GM18909 (cell line): ENCODE results near the gene GKAP1.
"Not testable (repeated sequence)": the region's sequence is repeated elsewhere in the genome, so short reads cannot be mapped to it uniquely, and the experiment has no call there.

Experiments used
- ATAC-seq: cut with Tn5 transposase; IDR thresholded peaks from one replicate; pipeline ENCODE4 v1.9.1; 2021; ENCODE audit warnings: mild to moderate bottlenecking; ENCODE audit not compliant: unreplicated experiment, poor library complexity

GKAP1 gene

DNA sequence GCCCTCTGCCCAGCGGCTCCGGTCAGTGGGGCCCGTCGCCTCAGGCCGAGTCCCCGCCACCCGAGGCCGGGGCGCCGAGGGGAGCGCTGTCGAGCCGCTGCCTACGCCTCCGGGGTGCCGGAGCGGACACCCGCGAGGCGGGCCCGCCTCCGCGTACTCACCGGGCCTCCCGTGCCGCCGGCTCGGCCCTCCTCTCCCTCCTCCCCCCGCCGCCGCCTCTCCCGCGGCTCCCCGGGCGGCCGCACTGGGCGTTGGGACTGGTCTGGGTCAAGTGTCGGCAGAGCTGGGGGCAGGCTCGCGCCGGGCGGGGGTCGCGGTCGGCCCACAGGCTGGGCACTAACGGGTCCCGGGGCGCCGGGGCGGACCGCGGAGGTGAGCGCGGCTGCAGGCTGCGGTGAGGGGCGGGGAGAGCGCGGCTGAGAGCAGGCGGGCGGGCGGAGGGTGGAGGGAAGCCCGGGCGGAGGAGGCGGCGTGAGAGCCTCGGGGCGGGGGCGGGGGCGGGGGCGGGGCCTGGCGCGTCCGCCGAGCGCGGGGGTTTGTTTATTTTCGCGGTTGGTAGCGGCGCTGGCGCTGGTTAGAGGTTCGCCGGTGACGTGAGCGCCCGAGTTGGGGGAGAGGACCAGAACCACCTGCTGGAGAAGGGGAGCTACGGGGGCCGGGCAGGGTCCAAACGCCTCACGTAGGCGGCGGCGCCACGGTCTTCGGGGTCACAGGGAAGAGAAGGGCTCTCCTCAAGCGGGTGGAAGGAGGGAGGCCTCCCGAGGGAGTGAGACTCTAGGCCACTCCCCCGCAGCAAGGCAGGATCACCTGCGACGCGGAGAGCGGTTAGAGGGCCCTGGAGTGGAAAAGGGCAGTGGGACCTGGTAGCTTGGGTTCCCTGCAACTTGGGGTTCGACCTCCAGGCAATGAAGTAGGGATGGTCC is at the start of gene GKAP1:
Gene GKAP1, minus strand, starts transcription at position 414 of the 923 bp plus-strand sequence. CDS start 11,252 bp downstream, outside the sequence.
- ATAC-seq, result peak; percentile 82

GRCh38 chr9:83849895-83850294 is 32.3 kb upstream of the GKAP1 start:
- ATAC-seq, result not testable (repeated sequence)

DNA sequence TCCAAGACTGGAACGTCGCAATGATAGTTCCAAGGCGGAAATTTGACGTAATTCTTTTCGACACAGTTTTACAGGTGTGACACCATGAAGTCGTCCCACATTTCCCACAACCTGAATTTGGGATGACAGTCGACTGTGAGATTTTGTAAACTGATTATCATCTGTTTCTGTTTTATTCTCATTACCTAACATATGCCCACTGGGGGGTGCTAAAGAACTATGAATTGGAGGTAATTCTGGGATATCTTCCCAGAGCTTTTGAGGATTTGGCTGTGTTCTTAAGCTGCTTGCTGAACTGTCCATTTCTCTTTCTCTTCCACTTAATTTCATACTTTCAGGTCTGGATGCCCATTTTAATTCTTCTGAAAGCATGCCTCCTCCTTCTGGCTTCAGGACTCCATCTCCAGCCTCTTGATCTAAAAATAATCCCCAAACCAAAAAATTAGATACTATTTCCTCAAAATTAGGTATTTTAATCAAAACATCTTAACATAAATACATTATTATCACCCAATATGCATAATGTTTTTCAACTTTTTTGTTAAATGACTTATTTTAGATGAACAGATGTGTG is 19.6 kb upstream of the GKAP1 start:
- ATAC-seq, result not testable (repeated sequence)

GRCh38 chr9:83830426-83831071 is 13.0 kb upstream of the GKAP1 start:
- ATAC-seq, result not testable (repeated sequence)

GRCh38 chr9:83824986-83825623 is 7.5 kb upstream of the GKAP1 start:
- ATAC-seq, result not testable (repeated sequence)

DNA sequence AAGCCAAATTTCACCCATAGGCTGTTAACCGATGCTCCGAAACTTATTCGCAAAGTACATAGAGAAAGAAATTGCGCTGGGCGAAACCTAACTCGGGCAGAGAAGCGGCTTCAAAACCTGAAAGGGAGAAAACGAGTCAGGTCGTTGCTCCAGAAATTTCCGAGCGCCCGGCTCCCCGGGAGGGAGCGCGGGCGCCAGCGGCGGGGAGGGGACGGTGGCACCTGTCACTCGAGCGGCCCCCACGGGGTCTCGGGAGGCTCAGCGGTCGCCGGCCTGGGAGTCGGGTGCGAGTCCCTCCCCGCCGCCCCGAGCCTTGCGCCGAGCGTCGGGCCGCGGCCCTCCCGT is 586 bp downstream of the GKAP1 start:
- not testable (repeated sequence) for ATAC-seq

- not testable (repeated sequence) for ATAC-seq
Measured at GRCh38 chr9:83815120-83815519, 2.4 kb downstream of the GKAP1 start.

GRCh38 chr9:83809213-83809612 is 8.4 kb downstream of the GKAP1 start:
- not testable (repeated sequence) for ATAC-seq

GRCh38 chr9:83804454-83804853 is 13.1 kb downstream of the GKAP1 start:
- not testable (repeated sequence) for ATAC-seq

DNA sequence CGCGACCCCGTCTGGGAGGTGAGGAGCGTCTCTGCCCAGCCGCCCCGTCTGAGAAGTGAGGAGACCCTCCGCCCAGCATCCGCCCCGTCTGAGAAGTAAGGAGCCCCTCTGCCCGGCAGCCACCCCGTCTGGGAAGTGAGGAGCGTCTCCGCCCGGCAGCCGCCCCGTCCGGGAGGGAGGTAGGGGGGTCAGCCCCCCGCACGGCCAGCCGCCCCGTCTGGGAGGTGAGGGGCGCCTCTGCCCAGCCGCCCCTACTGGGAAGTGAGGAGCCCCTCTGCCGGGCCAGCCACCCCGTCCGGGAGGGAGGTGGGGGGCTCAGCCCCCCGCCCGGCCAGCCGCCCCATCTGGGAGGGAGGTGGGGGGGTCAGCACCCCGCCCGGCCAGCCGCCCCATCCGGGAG is 13.6 kb downstream of the GKAP1 start:
- ATAC-seq, result not testable (repeated sequence)

- no peak for ATAC-seq
Measured at GRCh38 chr9:83800236-83801033, 17.1 kb downstream of the GKAP1 start.

GRCh38 chr9:83794051-83794450 is 23.5 kb downstream of the GKAP1 start:
- ATAC-seq, result no peak

DNA sequence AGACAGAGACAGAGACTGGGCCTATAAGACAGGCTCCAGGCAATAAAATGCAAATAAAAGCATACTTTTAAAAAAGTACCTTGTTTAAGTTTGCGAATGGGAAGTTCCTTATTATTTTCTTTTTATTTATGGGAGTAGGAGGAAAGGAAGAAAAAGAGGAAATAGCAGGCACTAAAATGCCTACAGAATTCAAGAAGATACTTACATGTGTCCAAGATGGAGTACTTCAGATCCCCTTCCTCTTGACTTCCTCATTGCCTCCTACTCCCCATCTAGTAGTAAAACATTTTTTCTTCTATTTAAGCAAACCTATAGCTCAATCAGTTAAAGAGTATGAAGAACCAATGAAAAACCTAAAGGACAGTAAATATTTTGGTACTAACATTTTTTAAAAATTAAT is 24.8 kb downstream of the GKAP1 start:
- ATAC-seq, result no peak

DNA sequence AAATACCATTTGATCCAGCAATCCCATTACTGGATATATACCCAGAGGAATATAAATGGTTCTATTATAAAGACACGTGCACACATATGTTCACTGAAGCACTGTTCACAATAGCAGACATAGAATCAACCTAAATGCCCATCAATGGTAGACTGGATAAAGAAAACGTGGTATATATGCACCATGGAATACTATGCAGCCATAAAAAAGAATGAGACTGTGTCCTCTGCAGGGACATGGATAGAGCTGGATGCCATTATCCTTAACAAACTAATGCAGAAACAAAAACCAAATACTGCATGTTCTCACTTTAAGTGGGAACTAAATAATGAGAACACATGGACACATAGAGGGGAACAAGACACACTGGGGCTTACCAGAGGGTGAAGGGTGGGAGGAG is 39.4 kb downstream of the GKAP1 start:
- no peak for ATAC-seq

GRCh38 chr9:83775932-83776331 is 41.6 kb downstream of the GKAP1 start:
- ATAC-seq, result no peak

DNA sequence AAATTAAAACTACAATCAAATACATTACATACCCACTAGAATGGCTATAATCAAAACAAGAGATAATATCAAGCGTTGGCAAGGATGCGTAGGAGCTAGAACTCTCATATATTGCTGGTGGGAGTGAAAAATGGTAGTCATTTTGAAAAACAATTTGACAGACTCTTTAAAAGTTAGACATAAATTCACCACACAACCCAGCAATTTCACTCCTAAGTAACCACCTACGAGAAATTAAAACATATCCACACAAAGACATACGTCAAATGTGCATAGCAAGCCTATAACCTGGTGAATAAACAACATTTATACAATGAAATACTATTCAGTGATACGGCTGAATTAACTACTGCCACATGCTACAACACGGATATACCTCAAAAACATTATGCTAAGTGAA is 44.7 kb downstream of the GKAP1 start:
- ATAC-seq, result no peak

GRCh38 chr9:83765376-83765775 is 52.2 kb downstream of the GKAP1 start:
- no peak for ATAC-seq

DNA sequence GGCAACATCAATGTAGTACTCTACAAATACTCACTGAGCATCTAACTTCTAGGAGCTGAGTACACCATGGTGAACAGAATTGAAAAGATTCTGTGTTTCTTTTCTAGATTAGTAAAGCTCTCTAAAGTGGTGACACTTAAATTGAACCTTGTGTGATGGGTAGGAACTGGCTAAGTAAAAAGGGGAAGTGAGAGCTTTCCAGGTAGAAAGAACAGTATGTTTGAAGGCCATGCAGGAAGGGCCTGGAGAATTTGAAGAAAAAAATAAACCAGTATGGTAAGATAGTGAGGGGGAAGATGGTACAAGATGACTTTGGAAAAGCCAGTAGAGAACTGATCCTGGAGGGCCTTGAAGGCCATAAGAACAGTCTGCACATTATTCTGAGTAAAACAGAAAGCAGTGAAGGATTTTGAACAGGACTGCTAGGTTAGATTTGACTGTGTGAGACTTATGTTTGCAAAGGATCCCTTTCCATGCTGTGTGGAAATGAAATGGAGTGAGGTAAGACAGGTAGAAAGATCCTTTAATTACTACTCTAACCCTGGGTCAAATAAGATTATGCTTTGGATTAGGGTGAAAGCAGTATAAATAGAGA is 63.1 kb downstream of the GKAP1 start:
- ATAC-seq, result peak; percentile 88

DNA sequence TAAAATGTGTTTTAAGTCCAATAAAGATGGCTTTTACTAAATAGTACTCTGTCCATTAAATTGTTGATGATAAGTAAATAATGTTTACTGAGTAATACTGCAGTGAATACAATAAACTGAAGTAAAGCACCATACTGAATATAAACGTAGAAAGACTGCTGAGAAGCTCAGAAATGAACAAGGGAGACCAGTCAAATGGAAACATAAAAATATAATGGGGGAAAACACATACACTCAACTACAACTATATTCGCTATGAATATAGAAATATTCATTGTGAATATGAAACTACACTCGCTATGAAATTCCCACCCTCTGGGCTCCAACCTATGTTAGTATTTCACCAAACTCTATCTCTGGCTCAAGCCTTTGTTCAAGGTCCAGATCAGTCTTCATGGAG is 67.9 kb downstream of the GKAP1 start:
- ATAC-seq, result no peak

- no peak for ATAC-seq
Measured at GRCh38 chr9:83744206-83744605, 73.4 kb downstream of the GKAP1 start.
